ENCODE results near the gene TNK2. TPM values are rescaled to one million over a fixed set of nuclear protein-coding genes. Genes with fewer than 3 reads are reported as not detected.

Gene TNK2
- total and polyA plus RNA-seq, 7 donors: 37.1 to 322 (median 67.1) TPM

GRCh38 chr3:195859061-195859845 is 49.1 kb downstream of the TNK2 start:
- intact Hi-C loops (cut with DNase I): loop anchor here (1.0 to 10.0 kb wide), 2 partner anchors 56 to 294 kb away; no protein-coding TSS in a partner anchor
- H3K4me3 ChIP-seq: no peak overlapping the region
- no peaks in the 10 kb centered on the region for H3K9me3 ChIP-seq
- peaks cover 18% of the 10 kb centered on the region for H3K4me1 ChIP-seq
- no peaks in the 10 kb centered on the region for H3K36me3 ChIP-seq (ENCODE audit: insufficient read depth in 1 of 2, low read depth in 1 of 2)
- peak; percentile 96 for TF ChIP-seq CTCF (IDR thresholded peaks at IDR 0.05)
- H3K27me3 ChIP-seq (ENCODE audit: insufficient read depth in 3 of 3, low read length in 2 of 3): no peaks in the 10 kb centered on the region
- WGBS, 3 donors: 16 to 23% (median 19%) methylated on average over 21 of the region's 21 CpGs
- H3K27ac ChIP-seq: no peak overlapping the region
- ATAC-seq: peak; percentile 24 to 44 (median 29)
- peak; percentile 75 to 83 for DNase-seq

GRCh38 chr3:195856410-195857084 is 51.8 kb downstream of the TNK2 start:
- H3K27ac ChIP-seq: no peak overlapping the region
- H3K36me3 ChIP-seq (ENCODE audit: insufficient read depth in 1 of 2, low read depth in 1 of 2): no peaks in the 10 kb centered on the region
- H3K9me3 ChIP-seq: no peaks in the 10 kb centered on the region
- no peak overlapping the region for H3K4me3 ChIP-seq
- no peak for TF ChIP-seq CTCF (IDR thresholded peaks at IDR 0.05)
- ATAC-seq (no peak), DNase-seq (peak in 1 of 2 donors; percentile 51)
- no peaks in the 10 kb centered on the region for H3K27me3 ChIP-seq (ENCODE audit: insufficient read depth in 3 of 3, low read length in 2 of 3)
- WGBS, 3 donors: 82 to 85% (median 82%) methylated on average over 15 of the region's 15 CpGs
- H3K4me1 ChIP-seq: no peaks in the 10 kb centered on the region
- intact Hi-C loops (cut with DNase I): loop anchor here in 1 of 2 donors (10.0 kb wide), 1 partner anchor 292 kb away; no protein-coding TSS in a partner anchor

DNA sequence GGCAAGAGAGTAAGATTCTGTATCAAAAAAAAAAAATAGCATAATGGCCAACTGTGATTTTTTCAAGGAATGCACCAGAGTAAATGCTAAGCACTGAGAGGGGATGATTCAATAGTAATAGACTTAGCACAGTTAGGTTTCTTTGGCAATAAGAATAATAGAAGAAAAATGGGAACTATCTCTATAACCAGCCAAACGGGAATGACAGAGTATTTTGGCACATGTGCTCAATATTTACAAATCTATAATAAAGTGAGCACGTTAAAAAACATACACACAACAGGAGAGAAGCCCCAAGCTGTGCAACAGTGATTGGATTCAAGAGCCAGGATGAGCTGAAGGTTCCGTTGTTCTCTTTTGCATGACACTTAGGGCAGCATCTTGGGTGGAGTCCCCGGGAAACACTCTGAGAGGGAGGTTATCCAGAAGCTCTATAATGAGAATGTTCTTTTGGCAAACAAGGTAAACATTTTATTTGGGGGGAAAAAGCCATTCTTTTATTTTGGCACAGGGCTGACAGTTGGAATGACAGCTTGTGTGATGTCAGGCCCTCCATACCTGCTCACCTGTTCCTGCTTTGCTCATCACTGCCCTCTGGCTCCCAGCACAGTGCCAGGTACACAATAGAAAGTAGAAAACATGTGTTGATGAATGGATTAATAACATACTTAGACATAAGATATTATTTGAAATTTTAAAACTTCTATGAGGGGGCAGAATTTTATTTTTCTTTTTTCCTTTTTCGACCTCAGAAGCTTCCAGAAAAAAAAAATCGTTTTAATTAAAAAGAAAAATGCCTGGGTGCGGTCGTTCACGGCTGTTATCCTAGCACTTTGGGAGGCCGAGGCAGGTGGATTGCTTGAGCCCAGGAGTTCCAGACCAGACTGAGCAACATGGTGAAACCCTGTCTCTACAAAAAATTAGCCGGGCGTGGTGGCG is 52.6 kb downstream of the TNK2 start:
- 83 to 85% (median 84%) methylated on average over 13 of the region's 13 CpGs for WGBS, 3 donors
- DNase-seq (no peak), ATAC-seq (no peak)
- no peak for TF ChIP-seq CTCF (IDR thresholded peaks at IDR 0.05)
- H3K4me1 ChIP-seq: peaks cover 5% of the 10 kb centered on the region
- no peaks in the 10 kb centered on the region for H3K27me3 ChIP-seq (ENCODE audit: insufficient read depth in 3 of 3, low read length in 2 of 3)
- H3K9me3 ChIP-seq: no peaks in the 10 kb centered on the region
- no peak overlapping the region for H3K27ac ChIP-seq
- intact Hi-C loops (cut with DNase I): loop anchor here in 1 of 2 donors (10.0 kb wide), 1 partner anchor 291 kb away; no protein-coding TSS in a partner anchor
- H3K36me3 ChIP-seq (ENCODE audit: insufficient read depth in 1 of 2, low read depth in 1 of 2): no peaks in the 10 kb centered on the region
- H3K4me3 ChIP-seq: no peak overlapping the region

DNA sequence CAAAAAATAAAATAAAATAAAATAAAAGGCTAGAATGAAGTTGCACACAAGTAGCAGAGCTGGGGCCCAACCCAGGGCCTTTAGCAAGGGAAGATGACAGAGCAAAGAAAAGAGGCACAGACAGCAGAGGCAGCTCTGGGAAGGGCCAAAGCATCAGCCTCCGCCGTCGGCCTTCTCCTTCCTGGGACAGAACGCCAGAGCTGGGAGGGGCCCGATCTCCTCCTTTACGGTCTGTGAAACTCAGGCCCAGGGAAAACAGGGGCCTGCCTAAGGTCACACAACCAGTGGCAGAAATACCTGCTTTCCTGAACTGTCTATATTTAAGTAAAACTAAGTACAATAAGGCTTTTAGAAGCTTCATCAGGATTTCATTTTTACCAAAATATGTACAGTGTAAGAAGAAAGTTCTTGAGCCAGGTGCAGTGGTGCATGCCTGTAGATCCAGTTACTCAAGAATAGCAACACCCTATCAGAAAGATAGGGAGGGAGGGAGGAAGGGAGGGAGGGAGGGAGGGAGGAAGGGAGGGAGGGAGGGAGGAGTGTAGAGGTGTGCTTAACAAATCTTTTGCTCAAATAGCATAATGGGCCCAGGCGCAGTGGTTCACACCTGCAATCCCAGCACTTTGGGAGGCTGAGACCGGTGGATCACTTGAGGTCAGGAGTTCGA is 53.6 kb downstream of the TNK2 start:
- ATAC-seq: no peak
- TF ChIP-seq CTCF (IDR thresholded peaks at IDR 0.05): no peak
- H3K9me3 ChIP-seq: no peaks in the 10 kb centered on the region
- peaks cover 5% of the 10 kb centered on the region for H3K4me1 ChIP-seq
- DNase-seq: no peak
- H3K27me3 ChIP-seq (ENCODE audit: insufficient read depth in 3 of 3, low read length in 2 of 3): no peaks in the 10 kb centered on the region
- H3K36me3 ChIP-seq (ENCODE audit: insufficient read depth in 1 of 2, low read depth in 1 of 2): no peaks in the 10 kb centered on the region
- no peak overlapping the region for H3K4me3 ChIP-seq
- H3K27ac ChIP-seq: no peak overlapping the region
- 82 to 88% (median 84%) methylated on average over 9 of the region's 9 CpGs for WGBS, 3 donors
- intact Hi-C loops (cut with DNase I): loop anchor here (5.0 to 10.0 kb wide), 2 partner anchors 290 to 297 kb away; no protein-coding TSS in a partner anchor

Measured in psoas muscle (tissue), 8 donors.